Calu3 (cell line): Measurements from ENCODE around the gene GRK3. TPM values are rescaled to one million over a fixed set of nuclear protein-coding genes. Genes with fewer than 3 reads are reported as not detected.

ENCODE experiments used
- BruUV-seq: library from RNA; stranded (reverse); fragments of 400-500 nt; replicated peaks from 2 replicates; lab custom pipeline; 2021; lab: Mats Ljungman, UMichigan
- CTCF ChIA-PET: fragments of 300-600 bp; sonication (Branson Sonifier 250); formaldehyde crosslinking; loops from one replicate; lab custom pipeline; 2022; ENCODE audit warnings: antibody characterized with exemption; lab: Charles Lee
- DNase-seq: peaks from one replicate; pipeline ENCODE4 v3.0.0; 2022
- H3K27ac Mint-ChIP-seq: one replicate; pipeline ENCODE4 v1.8.0; 2022; ENCODE audit warnings: mixed read lengths; ENCODE audit not compliant: unreplicated experiment
- H3K27me3 Mint-ChIP-seq: one replicate; pipeline ENCODE4 v1.8.0; 2022; ENCODE audit warnings: mixed read lengths; ENCODE audit not compliant: unreplicated experiment
- H3K36me3 Mint-ChIP-seq: one replicate; pipeline ENCODE4 v1.8.0; 2022; ENCODE audit warnings: mild to moderate bottlenecking, moderate library complexity, mixed read lengths; ENCODE audit not compliant: insufficient read depth, unreplicated experiment
- H3K4me1 Mint-ChIP-seq: one replicate; pipeline ENCODE4 v1.8.0; 2022; ENCODE audit warnings: mild to moderate bottlenecking, low read depth, mixed read lengths; ENCODE audit not compliant: unreplicated experiment
- H3K4me3 Mint-ChIP-seq: one replicate; pipeline ENCODE4 v1.8.0; 2022; ENCODE audit warnings: mild to moderate bottlenecking, low read depth, moderate library complexity, mixed read lengths; ENCODE audit not compliant: unreplicated experiment
- H3K9me3 Mint-ChIP-seq: one replicate; pipeline ENCODE4 v1.8.0; 2022; ENCODE audit warnings: low read depth, mixed read lengths; ENCODE audit not compliant: unreplicated experiment
- intact Hi-C: fragments of 100-400 bp; cut with micrococcal nuclease; formaldehyde crosslinking; loops from one replicate; pipeline ENCODE4 v1.10.0; 2022; ENCODE audit not compliant: unreplicated experiment
- total RNA-seq: library from RNA; stranded (reverse); gene quantifications from 2 replicates; pipeline ENCODE4 v1.2.3, GENCODE V29; 2022
- TF ChIP-seq, protein P1 (sequence below): fragments of 200-600 bp; IDR thresholded peaks from one replicate; pipeline ENCODE4 v1.8.0; 2022; ENCODE audit warnings: antibody characterized with exemption; ENCODE audit not compliant: unreplicated experiment

Gene GRK3
- total RNA-seq, 1 experiment from 2014 or later, result 12.0 TPM

DNA sequence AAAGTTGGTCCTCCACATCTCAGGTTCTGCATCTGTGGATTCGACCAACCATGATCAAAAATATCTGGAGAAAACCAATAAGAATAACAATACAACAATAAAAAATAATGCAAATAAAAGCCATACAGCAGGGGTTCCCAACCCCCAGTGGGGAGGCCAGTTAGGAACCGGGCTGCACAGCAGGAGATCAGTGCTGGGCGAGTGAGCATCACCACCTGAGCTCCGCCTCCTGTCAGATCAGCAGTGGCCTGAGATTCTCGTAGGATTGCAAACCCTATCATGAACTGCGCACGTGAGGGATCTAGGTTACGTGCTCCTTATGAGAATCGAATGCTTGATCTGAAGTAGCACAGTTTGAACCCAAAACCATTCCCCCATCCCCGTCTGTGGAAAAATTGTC is 152.2 kb downstream of the GRK3 start:
- CTCF ChIA-PET, result no interaction called here
- Mint-ChIP-seq H3K27ac (no peak overlapping the region), H3K4me3 (no peak overlapping the region), H3K36me3 (no peaks in the 10 kb centered on the region), H3K27me3 (no peaks in the 10 kb centered on the region), H3K4me1 (no peaks in the 10 kb centered on the region), H3K9me3 (no peaks in the 10 kb centered on the region)
- no peak for DNase-seq
- no TSS peak for BruUV-seq
- intact Hi-C loops, result no loop called here
- TF ChIP-seq, protein P1, sequence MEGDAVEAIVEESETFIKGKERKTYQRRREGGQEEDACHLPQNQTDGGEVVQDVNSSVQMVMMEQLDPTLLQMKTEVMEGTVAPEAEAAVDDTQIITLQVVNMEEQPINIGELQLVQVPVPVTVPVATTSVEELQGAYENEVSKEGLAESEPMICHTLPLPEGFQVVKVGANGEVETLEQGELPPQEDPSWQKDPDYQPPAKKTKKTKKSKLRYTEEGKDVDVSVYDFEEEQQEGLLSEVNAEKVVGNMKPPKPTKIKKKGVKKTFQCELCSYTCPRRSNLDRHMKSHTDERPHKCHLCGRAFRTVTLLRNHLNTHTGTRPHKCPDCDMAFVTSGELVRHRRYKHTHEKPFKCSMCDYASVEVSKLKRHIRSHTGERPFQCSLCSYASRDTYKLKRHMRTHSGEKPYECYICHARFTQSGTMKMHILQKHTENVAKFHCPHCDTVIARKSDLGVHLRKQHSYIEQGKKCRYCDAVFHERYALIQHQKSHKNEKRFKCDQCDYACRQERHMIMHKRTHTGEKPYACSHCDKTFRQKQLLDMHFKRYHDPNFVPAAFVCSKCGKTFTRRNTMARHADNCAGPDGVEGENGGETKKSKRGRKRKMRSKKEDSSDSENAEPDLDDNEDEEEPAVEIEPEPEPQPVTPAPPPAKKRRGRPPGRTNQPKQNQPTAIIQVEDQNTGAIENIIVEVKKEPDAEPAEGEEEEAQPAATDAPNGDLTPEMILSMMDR, result no peak

DNA sequence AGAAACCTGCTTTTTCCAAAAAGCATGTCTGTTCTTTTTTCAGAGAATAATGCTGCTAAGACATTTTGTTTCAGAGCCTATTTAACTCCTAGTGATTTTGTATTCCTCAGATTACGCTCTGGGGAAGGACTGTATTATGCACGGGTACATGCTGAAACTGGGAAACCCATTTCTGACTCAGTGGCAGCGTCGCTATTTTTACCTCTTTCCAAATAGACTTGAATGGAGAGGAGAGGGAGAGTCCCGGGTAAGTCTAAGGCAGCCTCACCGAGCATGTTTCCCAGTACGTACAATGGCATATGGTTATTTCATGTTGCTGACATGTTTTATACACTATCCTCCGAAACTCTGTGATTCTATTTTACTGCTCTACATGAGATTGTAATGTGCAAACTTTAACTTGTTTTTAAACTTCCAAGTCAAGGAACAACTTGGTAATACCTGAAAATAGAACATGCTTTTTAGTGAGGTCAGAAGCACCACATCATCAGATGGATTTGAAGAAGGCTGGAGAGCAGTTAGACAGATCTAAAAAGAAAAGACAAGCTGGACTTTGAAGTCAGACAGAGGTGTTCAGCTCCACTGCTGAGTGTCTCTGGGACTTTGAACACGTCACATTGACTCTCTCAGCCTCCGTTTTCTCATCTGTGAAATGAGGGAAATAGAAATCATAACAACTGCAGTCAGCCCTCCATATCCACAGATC is 153.8 kb downstream of the GRK3 start:
- Mint-ChIP-seq H3K27me3 (no peaks in the 10 kb centered on the region), H3K9me3 (no peaks in the 10 kb centered on the region), H3K27ac (no peak overlapping the region), H3K4me3 (no peak overlapping the region), H3K36me3 (no peaks in the 10 kb centered on the region), H3K4me1 (no peaks in the 10 kb centered on the region)
- intact Hi-C loops, result no loop called here
- no TSS peak for BruUV-seq
- CTCF ChIA-PET, result no interaction called here
- no peak for DNase-seq
- TF ChIP-seq, protein P1, result no peak

DNA sequence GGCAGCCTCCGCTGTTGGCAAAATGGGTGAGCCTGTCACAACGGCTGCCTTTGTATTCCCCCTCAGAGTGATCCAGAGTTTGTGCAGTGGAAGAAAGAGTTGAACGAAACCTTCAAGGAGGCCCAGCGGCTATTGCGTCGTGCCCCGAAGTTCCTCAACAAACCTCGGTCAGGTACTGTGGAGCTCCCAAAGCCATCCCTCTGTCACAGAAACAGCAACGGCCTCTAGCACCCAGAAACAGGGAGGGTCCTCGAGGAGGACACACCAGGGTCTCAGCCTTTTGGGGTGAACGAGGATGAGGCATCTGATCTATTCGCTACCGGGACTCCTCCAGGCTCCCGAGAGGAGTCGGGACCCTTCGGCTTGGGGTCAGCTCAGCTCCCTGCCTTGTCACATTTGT is 157.7 kb downstream of the GRK3 start:
- H3K36me3 Mint-ChIP-seq, result no peaks in the 10 kb centered on the region
- TF ChIP-seq, protein P1, result no peak
- no peaks in the 10 kb centered on the region for H3K27me3 Mint-ChIP-seq
- H3K4me3 Mint-ChIP-seq, result no peak overlapping the region
- peaks cover 8% of the 10 kb centered on the region for H3K4me1 Mint-ChIP-seq
- CTCF ChIA-PET, result no interaction called here
- intact Hi-C loops, result no loop called here
- no peak for DNase-seq
- no peak overlapping the region for H3K27ac Mint-ChIP-seq
- H3K9me3 Mint-ChIP-seq, result no peaks in the 10 kb centered on the region
- BruUV-seq, result no TSS peak

DNA sequence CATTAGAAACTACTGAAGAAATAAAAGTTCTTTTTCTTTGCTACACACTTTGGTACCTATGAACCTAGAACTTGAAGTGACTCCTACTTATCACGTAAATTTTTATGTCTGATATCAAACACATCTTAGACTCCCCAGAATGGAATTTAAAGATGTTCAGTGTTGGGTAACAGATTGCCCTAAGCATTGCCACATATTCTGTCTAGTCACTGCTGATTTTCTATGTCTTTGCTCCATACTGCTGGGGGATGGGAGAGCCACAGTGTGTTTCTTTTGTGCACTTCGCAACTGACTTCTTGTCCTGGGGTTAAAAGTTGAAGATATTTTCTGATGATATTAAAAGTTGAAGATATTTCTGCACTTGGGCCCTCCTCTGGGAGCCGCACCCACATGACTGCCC is 158.2 kb downstream of the GRK3 start:
- no peak for DNase-seq
- intact Hi-C loops, result no loop called here
- H3K4me3 Mint-ChIP-seq, result no peak overlapping the region
- CTCF ChIA-PET, result no interaction called here
- peaks cover 8% of the 10 kb centered on the region for H3K4me1 Mint-ChIP-seq
- TF ChIP-seq, protein P1, result no peak
- H3K27ac Mint-ChIP-seq, result no peak overlapping the region
- H3K27me3 Mint-ChIP-seq, result no peaks in the 10 kb centered on the region
- H3K9me3 Mint-ChIP-seq, result no peaks in the 10 kb centered on the region
- no TSS peak for BruUV-seq
- H3K36me3 Mint-ChIP-seq, result no peaks in the 10 kb centered on the region
